Occipital lobe (tissue), 2 donors: Measurements from ENCODE around the gene SLC22A3. TPM values are rescaled to one million over a fixed set of nuclear protein-coding genes. Genes with fewer than 3 reads are reported as not detected.

ENCODE experiments used
- DNase-seq: peaks from one replicate; lab custom pipeline; 2025; lab: John Stamatoyannopoulos, UW
- total RNA-seq: library from RNA; depleted of rRNA; stranded (reverse); fragments of >200 nt; gene quantifications from one replicate; pipeline ENCODE4 v1.2.3, GENCODE V29; 2014

The SLC22A3 gene
- total RNA-seq, 1 donor from 2014 or later, result 3.7 TPM

DNA sequence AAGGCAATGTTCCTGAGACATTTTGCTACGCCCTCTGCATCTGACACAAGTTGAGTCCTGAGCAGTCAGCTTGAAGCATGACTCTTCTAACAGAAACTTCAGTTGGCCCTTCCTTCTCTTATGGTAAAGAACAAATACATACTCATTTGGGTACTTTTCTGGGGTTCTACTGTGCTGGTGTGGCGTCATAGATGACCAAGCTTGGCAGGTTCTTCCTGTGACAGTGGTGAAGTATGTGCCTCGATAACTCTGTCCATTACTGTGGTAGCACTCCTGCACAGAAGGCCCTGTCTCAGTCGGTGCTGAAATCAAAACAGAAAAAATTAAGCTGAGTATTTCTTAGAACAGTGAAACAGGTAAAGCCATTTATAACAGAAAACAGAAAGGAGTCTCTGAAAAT is 152.5 kb downstream of the SLC22A3 start:
- no peak for DNase-seq

Other genes with a start within 250 kb of the SLC22A3 start
- 1.9 TPM for gene SLC22A1, start 226.6 kb upstream of the SLC22A3 start, total RNA-seq
- 1.1 TPM for gene SLC22A2, start 89.6 kb upstream of the SLC22A3 start, total RNA-seq